CD4-positive, alpha-beta memory T cell (primary cell): ENCODE data around the gene DYSF. TPM values are rescaled to one million over a fixed set of nuclear protein-coding genes. Genes with fewer than 3 reads are reported as not detected.

Experiments
- CTCF ChIA-PET: fragments of 350-600 bp; sonication (Branson Sonifier 250); formaldehyde crosslinking; loops from one replicate; lab custom pipeline; 2021; ENCODE audit warnings: inconsistent platforms; ENCODE audit not compliant: partially characterized antibody; lab: Charles Lee
- POLR2A ChIA-PET: fragments of 350-600 bp; sonication (Branson Sonifier 250); formaldehyde crosslinking; loops from one replicate; lab custom pipeline; 2021; ENCODE audit not compliant: partially characterized antibody; lab: Charles Lee
- DNase-seq, 5 donors: peaks; one replicate each; pipeline versions ENCODE4 v3.0.0 to v3.0.0-alpha.2; 2020 to 2022; ENCODE audit warnings: mixed read lengths in 1 of 5
- H3K27ac ChIP-seq: one replicate; pipeline ENCODE4 v1.7.0; 2013; ENCODE audit warnings: low read depth, low read length
- H3K27me3 ChIP-seq: 2 replicates; pipeline ENCODE4 v1.7.0; 2013; ENCODE audit warnings: mild to moderate bottlenecking, low read length, moderate library complexity; ENCODE audit not compliant: insufficient read depth
- H3K36me3 ChIP-seq: 2 replicates; pipeline ENCODE4 v1.7.0; 2013; ENCODE audit warnings: mild to moderate bottlenecking, low read length, moderate library complexity; ENCODE audit not compliant: insufficient read depth
- H3K4me1 ChIP-seq: 2 replicates; pipeline ENCODE4 v1.7.0; 2013; ENCODE audit warnings: mild to moderate bottlenecking, low read length, moderate library complexity; ENCODE audit not compliant: insufficient read depth
- H3K4me3 ChIP-seq, 2 donors: one replicate each; pipeline ENCODE4 v1.7.0; 2013; ENCODE audit warnings: low read length in 2 of 2, mild to moderate bottlenecking in 1 of 2
- H3K9me3 ChIP-seq, 2 donors: one replicate each; pipeline ENCODE4 v1.7.0; 2013; ENCODE audit warnings: low read length in 2 of 2, control low read depth in 1 of 2; ENCODE audit not compliant: control insufficient read depth in 1 of 2
- H3K27ac Mint-ChIP-seq, 7 donors: one replicate each; pipeline ENCODE4 v1.8.0; 2020 to 2021; ENCODE audit warnings: mixed read lengths in 7 of 7, mild to moderate bottlenecking in 6 of 7, inconsistent platforms in 3 of 7, moderate library complexity in 3 of 7
- H3K27me3 Mint-ChIP-seq, 2 donors: one replicate each; pipeline ENCODE4 v1.8.0; 2020 to 2021; ENCODE audit warnings: mixed read lengths in 2 of 2
- H3K36me3 Mint-ChIP-seq, 2 donors: one replicate each; pipeline ENCODE4 v1.8.0; 2020 to 2021; ENCODE audit warnings: mixed read lengths in 2 of 2, inconsistent platforms in 1 of 2, mild to moderate bottlenecking in 1 of 2
- H3K4me1 Mint-ChIP-seq, 4 donors: one replicate each; pipeline ENCODE4 v1.8.0; 2020 to 2021; ENCODE audit warnings: mixed read lengths in 4 of 4, mild to moderate bottlenecking in 1 of 4
- H3K4me3 Mint-ChIP-seq, 8 donors: one replicate each; pipeline ENCODE4 v1.8.0; 2020 to 2021; ENCODE audit warnings: mixed read lengths in 8 of 8, mild to moderate bottlenecking in 7 of 8, moderate library complexity in 6 of 8, inconsistent platforms in 3 of 8
- H3K9me3 Mint-ChIP-seq, 8 donors: one replicate each; pipeline ENCODE4 v1.8.0; 2020 to 2021; ENCODE audit warnings: mixed read lengths in 8 of 8, mild to moderate bottlenecking in 5 of 8, inconsistent platforms in 3 of 8, moderate library complexity in 1 of 8
- intact Hi-C: fragments of 100-400 bp; cut with micrococcal nuclease; formaldehyde crosslinking; loops from one replicate; pipeline ENCODE4 v1.15.1; 2023
- polyA plus RNA-seq, 2 donors: library from polyadenylated mRNA; unstranded; fragments of 300-500 nt; fragmentation: Illumina TruSeq; gene quantifications; one replicate each; pipeline ENCODE4 v1.2.3, GENCODE V29; 2021
- total RNA-seq, 2 experiments: library from RNA; stranded (reverse); gene quantifications; one replicate each; pipeline ENCODE4 v1.2.3, GENCODE V29; 2021

The DYSF gene
- total and polyA plus RNA-seq, 4 experiments from 2014 or later, result 0.28 to 0.49 TPM; not detected in 2

GRCh38 chr2:71714601-71715240 is 261.4 kb downstream of the DYSF start:
- H3K9me3 ChIP-seq, result no peaks in the 10 kb centered on the region
- Mint-ChIP-seq H3K36me3 (no peaks in the 10 kb centered on the region), H3K27me3 (peaks cover 5 to 10% of the 10 kb centered on the region in 2 donors), H3K4me1 (no peaks in the 10 kb centered on the region), H3K9me3 (no peaks in the 10 kb centered on the region), H3K27ac (no peak overlapping the region), H3K4me3 (no peak overlapping the region)
- no peaks in the 10 kb centered on the region for H3K36me3 ChIP-seq
- intact Hi-C loops, result no loop called here
- H3K27ac ChIP-seq, result no peak overlapping the region
- no peak for DNase-seq
- no peaks in the 10 kb centered on the region for H3K4me1 ChIP-seq
- ChIA-PET POLR2A (no interaction called here), CTCF (no interaction called here)
- no peaks in the 10 kb centered on the region for H3K27me3 ChIP-seq
- H3K4me3 ChIP-seq, result no peak overlapping the region

GRCh38 chr2:71715241-71715750 is 261.9 kb downstream of the DYSF start:
- H3K4me1 Mint-ChIP-seq, result no peaks in the 10 kb centered on the region
- POLR2A ChIA-PET, result no interaction called here

GRCh38 chr2:71715951-71716696 is 262.8 kb downstream of the DYSF start:
- Histone ChIP-seq H3K4me1 (no peaks in the 10 kb centered on the region), H3K4me3 (no peak overlapping the region), H3K27me3 (no peaks in the 10 kb centered on the region), H3K36me3 (no peaks in the 10 kb centered on the region), H3K27ac (no peak overlapping the region), H3K9me3 (no peaks in the 10 kb centered on the region)
- Mint-ChIP-seq H3K9me3 (peaks cover 0 to 3% (median 0%) of the 10 kb centered on the region in 8 donors), H3K4me3 (no peak overlapping the region), H3K27me3 (peaks cover 5 to 8% of the 10 kb centered on the region in 2 donors), H3K27ac (no peak overlapping the region), H3K36me3 (no peaks in the 10 kb centered on the region), H3K4me1 (no peaks in the 10 kb centered on the region)
- CTCF ChIA-PET, result no interaction called here
- POLR2A ChIA-PET, result no interaction called here
- no peak for DNase-seq
- intact Hi-C loops, result no loop called here

More at GRCh38 chr2:71715241-71715750, 261.9 kb downstream of the DYSF start:
- H3K4me1 ChIP-seq, result no peaks in the 10 kb centered on the region
- Mint-ChIP-seq H3K27me3 (peaks cover 5 to 10% of the 10 kb centered on the region in 2 donors), H3K4me3 (no peak overlapping the region), H3K9me3 (no peaks in the 10 kb centered on the region), H3K27ac (no peak overlapping the region), H3K36me3 (no peaks in the 10 kb centered on the region)
- DNase-seq, result no peak
- H3K36me3 ChIP-seq, result no peaks in the 10 kb centered on the region
- H3K27ac ChIP-seq, result no peak overlapping the region
- no peak overlapping the region for H3K4me3 ChIP-seq
- intact Hi-C loops, result no loop called here
- H3K27me3 ChIP-seq, result no peaks in the 10 kb centered on the region
- H3K9me3 ChIP-seq, result no peaks in the 10 kb centered on the region
- CTCF ChIA-PET, result no interaction called here

- Histone ChIP-seq H3K27me3 (no peaks in the 10 kb centered on the region), H3K36me3 (no peaks in the 10 kb centered on the region), H3K4me3 (no peak overlapping the region), H3K4me1 (no peaks in the 10 kb centered on the region), H3K27ac (no peak overlapping the region), H3K9me3 (no peaks in the 10 kb centered on the region)
- Mint-ChIP-seq H3K27ac (no peak overlapping the region), H3K4me3 (no peak overlapping the region), H3K36me3 (no peaks in the 10 kb centered on the region), H3K9me3 (peaks cover 0 to 3% (median 0%) of the 10 kb centered on the region in 8 donors), H3K4me1 (no peaks in the 10 kb centered on the region), H3K27me3 (peaks cover 2 to 5% of the 10 kb centered on the region in 2 donors)
- ChIA-PET POLR2A (no interaction called here), CTCF (no interaction called here)
- no peak for DNase-seq
- intact Hi-C loops, result no loop called here
These were observed 263.6 kb downstream of the DYSF start for GRCh38 chr2:71716697-71717624.

GRCh38 chr2:71718686-71719085 is 265.3 kb downstream of the DYSF start:
- DNase-seq, result no peak
- Mint-ChIP-seq H3K9me3 (peaks cover 0 to 12% (median 2%) of the 10 kb centered on the region in 8 donors), H3K27ac (no peak overlapping the region), H3K27me3 (peaks cover 2 to 5% of the 10 kb centered on the region in 2 donors), H3K36me3 (no peaks in the 10 kb centered on the region), H3K4me3 (no peak overlapping the region), H3K4me1 (no peaks in the 10 kb centered on the region)
- CTCF ChIA-PET, result no interaction called here
- POLR2A ChIA-PET, result no interaction called here
- Histone ChIP-seq H3K4me3 (no peak overlapping the region), H3K4me1 (no peaks in the 10 kb centered on the region), H3K36me3 (no peaks in the 10 kb centered on the region), H3K27ac (no peak overlapping the region), H3K9me3 (no peaks in the 10 kb centered on the region), H3K27me3 (no peaks in the 10 kb centered on the region)
- intact Hi-C loops, result no loop called here

GRCh38 chr2:71719520-71720282 is 266.3 kb downstream of the DYSF start:
- Histone ChIP-seq H3K36me3 (no peaks in the 10 kb centered on the region), H3K27me3 (no peaks in the 10 kb centered on the region), H3K9me3 (no peaks in the 10 kb centered on the region), H3K27ac (no peak overlapping the region), H3K4me1 (no peaks in the 10 kb centered on the region), H3K4me3 (no peak overlapping the region)
- Mint-ChIP-seq H3K4me1 (no peaks in the 10 kb centered on the region), H3K4me3 (no peak overlapping the region), H3K36me3 (no peaks in the 10 kb centered on the region), H3K27me3 (peaks cover 2 to 5% of the 10 kb centered on the region in 2 donors), H3K9me3 (peaks cover 0 to 16% (median 2%) of the 10 kb centered on the region in 8 donors), H3K27ac (no peak overlapping the region)
- CTCF ChIA-PET, result no interaction called here
- POLR2A ChIA-PET, result no interaction called here
- DNase-seq, result no peak
- intact Hi-C loops, result no loop called here
